PFSK-1 (cell line): ENCODE measurements around the gene HACD2.

Source experiments
- FOXP2 ChIP-seq: optimal IDR thresholded peaks from 2 replicates; pipeline ENCODE3; 2011; ENCODE audit warnings: borderline replicate concordance, control low read depth, inconsistent platforms; ENCODE audit not compliant: insufficient read depth; ENCODE audit errors: extremely low read length, extremely low read depth
- POLR2AphosphoS5 ChIP-seq: IDR thresholded peaks from 2 replicates; pipeline ENCODE4 v1.6.1; 2012; ENCODE audit warnings: low read depth, mild to moderate bottlenecking, control low read depth, low read length, moderate library complexity
- SIN3A ChIP-seq: IDR thresholded peaks from 2 replicates; pipeline ENCODE4 v1.6.1; 2012; ENCODE audit warnings: mild to moderate bottlenecking, low read length, moderate library complexity, borderline replicate concordance; ENCODE audit not compliant: insufficient read depth
- TAF1 ChIP-seq: IDR thresholded peaks from 2 replicates; pipeline ENCODE4 v1.6.1; 2012; ENCODE audit warnings: low read length, control low read depth, borderline replicate concordance; ENCODE audit not compliant: insufficient read depth
- TF ChIP-seq, protein P1 (sequence below), 2 experiments: IDR thresholded peaks; 2 replicates each; pipeline versions ENCODE4 v1.6.1 to v1.8.0; 2011 to 2012; ENCODE audit warnings: low read depth in 2 of 2, low read length in 2 of 2, control low read depth in 1 of 2, inconsistent platforms in 1 of 2, mild to moderate bottlenecking in 1 of 2, moderate library complexity in 1 of 2; ENCODE audit not compliant: insufficient read depth in 1 of 2

HACD2 gene

DNA sequence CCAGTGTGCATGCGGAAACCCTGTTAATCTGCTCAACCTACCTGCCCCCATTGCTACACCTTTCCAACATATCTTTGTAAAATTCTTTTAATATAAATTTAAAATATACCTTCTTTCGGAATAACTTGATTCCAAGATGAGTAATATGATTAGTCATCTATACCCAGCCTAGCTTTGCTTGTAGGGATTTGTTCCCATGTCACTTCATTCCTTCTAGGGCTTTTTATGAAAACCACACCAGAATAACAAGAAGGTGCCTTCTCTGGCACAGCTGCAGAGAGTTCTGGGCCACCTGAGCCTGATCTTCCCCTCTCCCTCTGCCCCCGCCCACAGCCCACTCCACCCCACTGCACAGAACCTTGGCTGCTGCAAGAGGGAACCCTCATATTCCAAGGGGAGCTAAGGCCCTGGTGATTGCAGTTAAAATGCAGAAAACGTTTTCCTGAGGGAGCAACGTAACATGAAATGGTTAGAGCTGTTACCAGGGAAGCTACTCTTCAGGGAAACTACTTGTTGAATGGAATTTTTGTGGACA is 38.6 kb upstream of the HACD2 start:
- no peak for TF ChIP-seq POLR2AphosphoS5
- no peak for TF ChIP-seq FOXP2
- TF ChIP-seq SIN3A = no peak
- TF ChIP-seq, protein P1, sequence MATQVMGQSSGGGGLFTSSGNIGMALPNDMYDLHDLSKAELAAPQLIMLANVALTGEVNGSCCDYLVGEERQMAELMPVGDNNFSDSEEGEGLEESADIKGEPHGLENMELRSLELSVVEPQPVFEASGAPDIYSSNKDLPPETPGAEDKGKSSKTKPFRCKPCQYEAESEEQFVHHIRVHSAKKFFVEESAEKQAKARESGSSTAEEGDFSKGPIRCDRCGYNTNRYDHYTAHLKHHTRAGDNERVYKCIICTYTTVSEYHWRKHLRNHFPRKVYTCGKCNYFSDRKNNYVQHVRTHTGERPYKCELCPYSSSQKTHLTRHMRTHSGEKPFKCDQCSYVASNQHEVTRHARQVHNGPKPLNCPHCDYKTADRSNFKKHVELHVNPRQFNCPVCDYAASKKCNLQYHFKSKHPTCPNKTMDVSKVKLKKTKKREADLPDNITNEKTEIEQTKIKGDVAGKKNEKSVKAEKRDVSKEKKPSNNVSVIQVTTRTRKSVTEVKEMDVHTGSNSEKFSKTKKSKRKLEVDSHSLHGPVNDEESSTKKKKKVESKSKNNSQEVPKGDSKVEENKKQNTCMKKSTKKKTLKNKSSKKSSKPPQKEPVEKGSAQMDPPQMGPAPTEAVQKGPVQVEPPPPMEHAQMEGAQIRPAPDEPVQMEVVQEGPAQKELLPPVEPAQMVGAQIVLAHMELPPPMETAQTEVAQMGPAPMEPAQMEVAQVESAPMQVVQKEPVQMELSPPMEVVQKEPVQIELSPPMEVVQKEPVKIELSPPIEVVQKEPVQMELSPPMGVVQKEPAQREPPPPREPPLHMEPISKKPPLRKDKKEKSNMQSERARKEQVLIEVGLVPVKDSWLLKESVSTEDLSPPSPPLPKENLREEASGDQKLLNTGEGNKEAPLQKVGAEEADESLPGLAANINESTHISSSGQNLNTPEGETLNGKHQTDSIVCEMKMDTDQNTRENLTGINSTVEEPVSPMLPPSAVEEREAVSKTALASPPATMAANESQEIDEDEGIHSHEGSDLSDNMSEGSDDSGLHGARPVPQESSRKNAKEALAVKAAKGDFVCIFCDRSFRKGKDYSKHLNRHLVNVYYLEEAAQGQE (IDR thresholded peaks at IDR 0.05; ENCODE audit: insufficient read depth in 1 of 2, low read depth in 2 of 2, low read length in 2 of 2) = no peak
- no peak for TF ChIP-seq TAF1

DNA sequence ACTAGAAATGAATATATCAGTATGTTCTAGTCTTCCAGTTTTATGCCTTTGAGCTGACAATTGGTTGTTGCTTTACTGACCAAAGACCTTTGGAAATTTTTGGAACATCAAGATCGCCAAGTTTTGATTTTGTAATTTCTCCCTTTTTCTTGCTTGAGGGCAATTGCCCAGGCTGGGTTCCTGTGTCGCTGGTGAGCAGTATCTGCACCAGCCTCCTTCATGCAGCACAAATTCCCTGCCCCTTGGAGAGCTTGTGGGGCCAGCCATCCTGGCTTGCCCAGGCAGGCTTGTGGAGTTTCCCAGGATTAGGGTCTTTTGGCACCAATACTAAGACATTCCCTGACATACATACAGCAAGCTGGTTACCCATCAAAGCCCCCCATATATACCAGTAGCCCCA is 37.9 kb upstream of the HACD2 start:
- no peak for TF ChIP-seq SIN3A
- TF ChIP-seq TAF1 = no peak
- no peak for TF ChIP-seq POLR2AphosphoS5
- TF ChIP-seq FOXP2 = no peak
- TF ChIP-seq, protein P1 (IDR thresholded peaks at IDR 0.05; ENCODE audit: insufficient read depth in 1 of 2, low read depth in 2 of 2, low read length in 2 of 2) = no peak

DNA sequence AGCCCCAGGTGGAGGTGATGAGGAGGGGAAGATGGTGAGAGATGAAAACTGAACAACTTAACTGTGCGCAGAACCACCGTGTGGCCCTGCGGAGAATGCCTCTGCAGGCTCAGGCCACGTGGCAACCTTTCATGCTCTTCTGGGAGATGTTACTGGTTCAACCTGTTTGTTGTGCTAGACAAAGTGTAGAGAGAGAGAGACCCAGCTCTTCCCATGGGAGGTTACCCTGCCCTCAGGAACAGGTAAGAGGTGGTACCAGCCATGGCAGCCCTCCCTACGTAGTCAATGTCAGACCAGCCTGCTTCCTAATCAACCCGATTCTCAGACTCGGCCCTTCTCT is 37.0 kb upstream of the HACD2 start:
- TF ChIP-seq, protein P1 (IDR thresholded peaks at IDR 0.05; ENCODE audit: insufficient read depth in 1 of 2, low read depth in 2 of 2, low read length in 2 of 2) = no peak
- TF ChIP-seq FOXP2 (no peak), SIN3A (no peak), POLR2AphosphoS5 (no peak), TAF1 (no peak)

DNA sequence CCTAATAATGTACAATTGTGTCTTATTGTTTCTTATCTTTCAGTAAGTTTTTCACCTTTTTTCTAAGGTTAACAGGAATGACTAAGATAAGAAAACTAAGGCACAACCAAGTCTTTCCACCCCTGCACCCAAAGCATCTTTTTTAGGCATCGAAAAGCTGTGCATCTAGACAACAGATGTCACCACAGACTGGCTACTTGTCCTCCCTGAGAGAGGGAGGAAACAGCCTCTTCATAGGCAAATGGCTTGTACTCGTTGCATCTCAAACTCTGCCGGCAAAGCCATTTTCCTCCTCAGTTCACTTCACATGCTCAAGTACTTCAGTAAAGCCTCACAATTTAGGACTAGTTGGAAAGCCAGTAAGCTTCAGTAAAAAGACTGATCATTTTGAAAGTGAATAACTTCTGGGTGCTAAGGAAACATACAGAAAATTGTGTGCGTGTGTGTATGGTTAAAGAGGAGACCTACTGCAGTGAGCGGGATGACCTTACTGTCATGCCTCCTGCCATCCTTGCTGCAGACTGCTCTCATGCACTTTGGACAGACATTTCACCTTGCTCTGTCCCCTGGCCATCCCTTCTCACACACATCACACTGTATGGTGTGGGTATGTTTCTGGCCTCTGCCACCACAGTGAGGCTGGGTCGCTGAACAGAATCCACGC is 36.5 kb upstream of the HACD2 start:
- TF ChIP-seq POLR2AphosphoS5 (no peak), SIN3A (no peak), FOXP2 (no peak), TAF1 (no peak)
- TF ChIP-seq, protein P1 (IDR thresholded peaks at IDR 0.05; ENCODE audit: insufficient read depth in 1 of 2, low read depth in 2 of 2, low read length in 2 of 2) = no peak
